Measurements from ENCODE around the gene OR51F1.

The OR51F1 gene, protein sequence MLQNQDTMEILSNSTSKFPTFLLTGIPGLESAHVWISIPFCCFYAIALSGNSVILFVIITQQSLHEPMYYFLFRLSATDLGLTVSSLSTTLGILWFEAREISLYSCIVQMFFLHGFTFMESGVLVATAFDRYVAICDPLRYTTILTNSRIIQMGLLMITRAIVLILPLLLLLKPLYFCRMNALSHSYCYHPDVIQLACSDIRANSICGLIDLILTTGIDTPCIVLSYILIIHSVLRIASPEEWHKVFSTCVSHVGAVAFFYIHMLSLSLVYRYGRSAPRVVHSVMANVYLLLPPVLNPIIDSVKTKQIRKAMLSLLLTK

DNA sequence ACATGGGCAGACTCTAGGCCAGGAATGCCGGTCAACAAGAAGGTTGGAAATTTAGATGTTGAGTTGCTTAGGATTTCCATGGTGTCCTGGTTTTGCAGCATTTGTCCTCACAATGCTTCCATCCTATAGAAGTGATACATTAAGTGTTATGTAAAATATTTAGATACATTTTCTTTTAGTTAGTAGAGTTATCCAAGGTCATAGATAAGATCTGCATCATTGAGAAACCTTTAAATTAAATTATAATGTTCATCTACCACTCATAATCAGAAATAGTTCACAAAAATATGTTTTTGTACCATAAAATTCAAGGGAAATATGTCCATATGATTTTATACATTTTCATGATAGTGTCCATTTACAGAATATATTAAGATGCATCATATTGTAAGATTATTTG is at the start of gene OR51F1:
Gene OR51F1 (minus strand): TSS at position 101 of the 400 bp plus-strand sequence. CDS start 0 bp downstream, at position 101.
- H3K27ac ChIP-seq (ENCODE audit: low read depth, low read length, poor library complexity, severe bottlenecking): no peak within 1 kb of the TSS
- H4K20me1 ChIP-seq (ENCODE audit: insufficient read depth, low read length): no peaks in the 10 kb centered on the region
- no peak within 1 kb of the TSS for H3K4me2 ChIP-seq (ENCODE audit: low read length)
- H3K4me1 ChIP-seq (ENCODE audit: insufficient read depth, low read length, severe bottlenecking): no peaks in the 10 kb centered on the region
- no peaks in the 10 kb centered on the region for H3K79me2 ChIP-seq (ENCODE audit: insufficient read depth, low read length)
- no peak within 1 kb of the TSS for H3K4me3 ChIP-seq (ENCODE audit: low read depth, low read length, poor library complexity, severe bottlenecking)
- H3K9me3 ChIP-seq (ENCODE audit: low read length): no peaks in the 10 kb centered on the region
- H3K9ac ChIP-seq (ENCODE audit: low read length): no peak within 1 kb of the TSS
- H3K27me3 ChIP-seq (ENCODE audit: insufficient read depth, low read length): no peaks in the 10 kb centered on the region
- no peak for TF ChIP-seq EZH2 (IDR thresholded peaks at IDR 0.05; ENCODE audit: borderline replicate concordance, low read length)
- TF ChIP-seq, protein P1, sequence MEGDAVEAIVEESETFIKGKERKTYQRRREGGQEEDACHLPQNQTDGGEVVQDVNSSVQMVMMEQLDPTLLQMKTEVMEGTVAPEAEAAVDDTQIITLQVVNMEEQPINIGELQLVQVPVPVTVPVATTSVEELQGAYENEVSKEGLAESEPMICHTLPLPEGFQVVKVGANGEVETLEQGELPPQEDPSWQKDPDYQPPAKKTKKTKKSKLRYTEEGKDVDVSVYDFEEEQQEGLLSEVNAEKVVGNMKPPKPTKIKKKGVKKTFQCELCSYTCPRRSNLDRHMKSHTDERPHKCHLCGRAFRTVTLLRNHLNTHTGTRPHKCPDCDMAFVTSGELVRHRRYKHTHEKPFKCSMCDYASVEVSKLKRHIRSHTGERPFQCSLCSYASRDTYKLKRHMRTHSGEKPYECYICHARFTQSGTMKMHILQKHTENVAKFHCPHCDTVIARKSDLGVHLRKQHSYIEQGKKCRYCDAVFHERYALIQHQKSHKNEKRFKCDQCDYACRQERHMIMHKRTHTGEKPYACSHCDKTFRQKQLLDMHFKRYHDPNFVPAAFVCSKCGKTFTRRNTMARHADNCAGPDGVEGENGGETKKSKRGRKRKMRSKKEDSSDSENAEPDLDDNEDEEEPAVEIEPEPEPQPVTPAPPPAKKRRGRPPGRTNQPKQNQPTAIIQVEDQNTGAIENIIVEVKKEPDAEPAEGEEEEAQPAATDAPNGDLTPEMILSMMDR (IDR thresholded peaks at IDR 0.05; ENCODE audit: low read length): no peak
- no peaks in the 10 kb centered on the region for H3K36me3 ChIP-seq (ENCODE audit: insufficient read depth, low read length)
- H2AFZ ChIP-seq (ENCODE audit: low read length): no peak within 1 kb of the TSS
- H3F3A ChIP-seq (ENCODE audit: insufficient read depth, low read length): no peaks in the 10 kb centered on the region
- H3K9me2 ChIP-seq (ENCODE audit: low read depth, low read length): no peaks in the 10 kb centered on the region

DNA sequence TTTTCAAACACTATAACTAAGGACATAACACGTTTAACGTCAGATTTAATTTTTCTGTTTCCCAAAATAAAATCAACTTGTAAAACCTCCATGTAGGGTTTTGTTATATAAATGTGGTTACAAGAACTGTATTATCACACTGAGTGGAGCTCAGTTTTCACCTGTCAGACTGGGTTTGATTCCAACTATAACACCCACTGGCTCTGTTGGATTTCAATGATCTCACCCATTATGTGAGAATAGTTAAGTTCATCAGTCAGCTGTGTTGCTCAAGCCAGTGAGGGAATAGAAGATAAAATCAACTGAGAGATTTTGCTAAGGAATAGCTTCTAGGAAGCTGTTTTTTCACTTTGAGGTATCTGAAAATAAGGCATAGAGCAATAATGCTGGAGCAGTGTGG is 39.5 kb upstream of the OR51F1 start:
- H3K9me2 ChIP-seq (ENCODE audit: low read depth, low read length): no peaks in the 10 kb centered on the region

DNA sequence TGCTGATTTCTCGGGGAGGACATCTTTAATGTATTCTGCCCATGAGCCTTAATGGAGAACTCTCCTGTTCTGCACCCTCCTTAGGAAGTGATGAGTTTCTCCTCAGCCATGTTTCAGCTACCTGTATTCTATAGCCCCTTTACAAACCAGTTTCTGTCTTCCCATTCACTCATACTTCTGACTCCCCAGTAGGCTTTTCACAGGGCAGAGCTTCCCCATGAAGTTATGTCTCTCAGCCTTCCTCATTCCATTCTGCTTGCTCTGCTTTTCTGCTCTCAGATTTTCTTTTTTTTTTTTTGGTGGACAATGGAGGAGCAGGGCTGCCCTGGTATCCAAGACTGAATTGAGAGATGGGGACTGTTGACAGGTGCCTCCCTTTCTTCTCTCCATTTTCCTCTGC is 38.7 kb upstream of the OR51F1 start:
- Histone ChIP-seq H3K27me3 (ENCODE audit: insufficient read depth, low read length) (no peaks in the 10 kb centered on the region), H4K20me1 (ENCODE audit: insufficient read depth, low read length) (no peaks in the 10 kb centered on the region), H2AFZ (ENCODE audit: low read length) (no peak overlapping the region), H3K36me3 (ENCODE audit: insufficient read depth, low read length) (no peaks in the 10 kb centered on the region), H3F3A (ENCODE audit: insufficient read depth, low read length) (no peaks in the 10 kb centered on the region), H3K4me3 (ENCODE audit: low read depth, low read length, poor library complexity, severe bottlenecking) (no peak overlapping the region), H3K9ac (ENCODE audit: low read length) (no peak overlapping the region), H3K4me1 (ENCODE audit: insufficient read depth, low read length, severe bottlenecking) (no peaks in the 10 kb centered on the region), H3K4me2 (ENCODE audit: low read length) (no peak overlapping the region), H3K9me3 (ENCODE audit: low read length) (no peaks in the 10 kb centered on the region), H3K79me2 (ENCODE audit: insufficient read depth, low read length) (no peaks in the 10 kb centered on the region), H3K9me2 (ENCODE audit: low read depth, low read length) (no peaks in the 10 kb centered on the region), H3K27ac (ENCODE audit: low read depth, low read length, poor library complexity, severe bottlenecking) (no peak overlapping the region)
- TF ChIP-seq, protein P1 (IDR thresholded peaks at IDR 0.05; ENCODE audit: low read length): no peak

More for the DNA sequence above, 39.5 kb upstream of the OR51F1 start:
- no peak overlapping the region for H3K4me3 ChIP-seq (ENCODE audit: low read depth, low read length, poor library complexity, severe bottlenecking)
- H3K4me1 ChIP-seq (ENCODE audit: insufficient read depth, low read length, severe bottlenecking): no peaks in the 10 kb centered on the region
- H3F3A ChIP-seq (ENCODE audit: insufficient read depth, low read length): no peaks in the 10 kb centered on the region
- H3K27ac ChIP-seq (ENCODE audit: low read depth, low read length, poor library complexity, severe bottlenecking): no peak overlapping the region
- no peaks in the 10 kb centered on the region for H3K27me3 ChIP-seq (ENCODE audit: insufficient read depth, low read length)
- TF ChIP-seq, protein P1 (IDR thresholded peaks at IDR 0.05; ENCODE audit: low read length): no peak
- no peak for TF ChIP-seq EZH2 (IDR thresholded peaks at IDR 0.05; ENCODE audit: borderline replicate concordance, low read length)
- H4K20me1 ChIP-seq (ENCODE audit: insufficient read depth, low read length): no peaks in the 10 kb centered on the region
- H3K79me2 ChIP-seq (ENCODE audit: insufficient read depth, low read length): no peaks in the 10 kb centered on the region
- H2AFZ ChIP-seq (ENCODE audit: low read length): no peak overlapping the region
- H3K9ac ChIP-seq (ENCODE audit: low read length): no peak overlapping the region
- no peaks in the 10 kb centered on the region for H3K9me3 ChIP-seq (ENCODE audit: low read length)
- no peak overlapping the region for H3K4me2 ChIP-seq (ENCODE audit: low read length)
- H3K36me3 ChIP-seq (ENCODE audit: insufficient read depth, low read length): no peaks in the 10 kb centered on the region
